ENCODE data around the gene SLC6A12.

The SLC6A12 gene

GRCh38 chr12:177336-177979, 36.5 kb downstream of the SLC6A12 start:
- H3K4me3 Mint-ChIP-seq = no peak overlapping the region
- peaks cover 44% of the 10 kb centered on the region for H3K27me3 Mint-ChIP-seq
- no peaks in the 10 kb centered on the region for H3K9me3 Mint-ChIP-seq
- H3K27ac Mint-ChIP-seq (ENCODE audit: low read depth) = no peak overlapping the region
- ATAC-seq (replicated peaks; ENCODE audit: extremely low read depth, poor library complexity, severe bottlenecking) = no peak
- peaks cover 8% of the 10 kb centered on the region for H3K4me1 Mint-ChIP-seq
- peaks cover 2% of the 10 kb centered on the region for H3K36me3 Mint-ChIP-seq (ENCODE audit: insufficient read depth)
- no peak for DNase-seq (ENCODE audit: low spot score in 2 of 2)

GRCh38 chr12:176321-177181, 37.4 kb downstream of the SLC6A12 start:
- no peak overlapping the region for H3K27ac Mint-ChIP-seq (ENCODE audit: low read depth)
- no peak overlapping the region for H3K4me3 Mint-ChIP-seq
- peaks cover 8% of the 10 kb centered on the region for H3K4me1 Mint-ChIP-seq
- peaks cover 53% of the 10 kb centered on the region for H3K27me3 Mint-ChIP-seq
- peaks cover 2% of the 10 kb centered on the region for H3K36me3 Mint-ChIP-seq (ENCODE audit: insufficient read depth)
- DNase-seq (ENCODE audit: low spot score in 2 of 2) (no peak), ATAC-seq (replicated peaks; ENCODE audit: extremely low read depth, poor library complexity, severe bottlenecking) (no peak)
- no peaks in the 10 kb centered on the region for H3K9me3 Mint-ChIP-seq

DNA sequence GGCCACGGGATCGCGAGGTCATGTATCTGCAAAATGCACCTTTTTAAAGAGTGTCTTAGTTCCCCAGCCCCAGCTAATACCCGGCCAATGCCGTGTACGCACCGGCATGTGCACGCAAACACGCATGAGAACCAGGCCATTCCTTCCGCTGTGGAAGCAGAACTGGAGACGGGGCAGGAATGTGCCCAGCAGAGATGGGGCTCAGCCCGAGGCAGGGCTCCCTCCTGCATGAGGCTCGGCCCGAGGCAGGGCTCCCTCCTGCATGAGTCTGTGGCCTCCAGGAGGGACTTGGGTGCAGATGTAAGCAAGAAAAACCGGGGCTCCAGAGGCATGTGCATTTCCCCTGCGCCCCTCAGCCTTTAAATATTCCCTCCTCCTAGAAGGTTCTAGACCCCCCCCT, 38.2 kb downstream of the SLC6A12 start:
- ATAC-seq (replicated peaks; ENCODE audit: extremely low read depth, poor library complexity, severe bottlenecking) = no peak
- Mint-ChIP-seq H3K27me3 (peaks cover 61% of the 10 kb centered on the region), H3K9me3 (no peaks in the 10 kb centered on the region), H3K36me3 (ENCODE audit: insufficient read depth) (peaks cover 2% of the 10 kb centered on the region), H3K4me1 (peaks cover 8% of the 10 kb centered on the region), H3K4me3 (no peak overlapping the region), H3K27ac (ENCODE audit: low read depth) (no peak overlapping the region)
- no peak for DNase-seq (ENCODE audit: low spot score in 2 of 2)

DNA sequence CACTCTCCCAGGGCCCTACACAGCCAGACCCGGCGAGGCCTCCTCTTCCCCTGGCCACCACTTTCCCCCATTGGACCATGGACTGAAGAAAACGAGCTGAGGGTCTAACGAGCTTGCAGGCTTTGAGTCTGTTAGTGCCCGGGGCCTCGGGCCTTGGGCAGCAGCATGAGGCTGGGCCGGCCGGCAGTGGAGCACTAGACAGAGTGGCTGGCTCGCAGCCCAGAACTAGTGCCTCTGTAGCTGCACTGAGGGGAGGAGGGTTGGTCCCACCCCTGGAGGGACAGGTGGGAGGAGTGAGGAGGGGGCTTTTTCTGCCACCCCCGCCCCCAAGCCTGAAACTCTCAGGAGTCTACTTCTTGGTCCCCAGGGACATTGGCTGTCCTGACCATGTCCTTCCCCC, 38.7 kb downstream of the SLC6A12 start:
- ATAC-seq (replicated peaks; ENCODE audit: extremely low read depth, poor library complexity, severe bottlenecking) (no peak), DNase-seq (ENCODE audit: low spot score in 2 of 2) (no peak)
- peaks cover 2% of the 10 kb centered on the region for H3K36me3 Mint-ChIP-seq (ENCODE audit: insufficient read depth)
- H3K27me3 Mint-ChIP-seq = peaks cover 65% of the 10 kb centered on the region
- peaks cover 5% of the 10 kb centered on the region for H3K4me1 Mint-ChIP-seq
- no peak overlapping the region for H3K27ac Mint-ChIP-seq (ENCODE audit: low read depth)
- no peak overlapping the region for H3K4me3 Mint-ChIP-seq
- H3K9me3 Mint-ChIP-seq = no peaks in the 10 kb centered on the region

DNA sequence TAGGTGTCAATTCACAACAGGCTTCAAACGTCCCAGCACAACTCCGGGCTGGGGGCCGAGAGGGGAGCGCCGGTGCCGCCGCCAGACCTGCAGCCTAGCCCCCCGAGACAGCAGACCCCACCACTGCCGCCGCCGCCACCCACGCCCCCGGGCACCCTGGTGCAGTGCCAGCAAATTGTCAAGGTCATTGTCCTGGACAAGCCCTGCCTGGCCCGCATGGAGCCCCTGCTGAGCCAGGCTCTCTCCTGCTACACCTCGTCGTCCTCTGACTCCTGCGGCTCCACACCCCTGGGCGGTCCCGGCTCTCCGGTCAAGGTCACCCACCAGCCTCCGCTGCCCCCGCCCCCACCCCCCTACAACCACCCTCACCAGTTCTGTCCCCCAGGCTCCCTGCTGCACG, 39.4 kb downstream of the SLC6A12 start:
- Mint-ChIP-seq H3K36me3 (ENCODE audit: insufficient read depth) (peaks cover 2% of the 10 kb centered on the region), H3K27me3 (peaks cover 72% of the 10 kb centered on the region), H3K4me1 (peaks cover 4% of the 10 kb centered on the region), H3K27ac (ENCODE audit: low read depth) (no peak overlapping the region), H3K4me3 (no peak overlapping the region), H3K9me3 (no peaks in the 10 kb centered on the region)
- no peak for DNase-seq (ENCODE audit: low spot score in 2 of 2)
- ATAC-seq (replicated peaks; ENCODE audit: extremely low read depth, poor library complexity, severe bottlenecking) = no peak

DNA sequence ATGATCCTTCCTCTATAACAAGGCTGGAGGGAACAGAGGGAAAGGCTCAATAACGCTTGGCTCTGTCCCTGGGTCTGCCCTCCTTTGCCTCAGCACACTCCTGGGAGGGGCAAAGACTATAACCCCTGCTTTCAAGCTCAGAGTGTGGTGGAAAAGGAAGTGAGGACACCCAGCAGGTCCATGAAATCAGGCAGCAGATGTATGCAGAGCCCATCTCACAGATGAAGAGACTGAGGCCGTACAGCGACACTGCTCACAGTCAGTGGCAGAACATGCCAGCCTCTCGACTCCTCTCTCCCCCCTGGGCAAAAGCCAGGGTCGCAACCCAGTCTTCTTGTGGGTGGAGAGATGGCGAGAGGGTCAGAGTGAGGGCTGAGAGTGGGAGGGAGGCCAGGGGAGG, 39.8 kb downstream of the SLC6A12 start:
- Mint-ChIP-seq H3K4me3 (no peak overlapping the region), H3K36me3 (ENCODE audit: insufficient read depth) (peaks cover 2% of the 10 kb centered on the region), H3K27ac (ENCODE audit: low read depth) (no peak overlapping the region), H3K9me3 (no peaks in the 10 kb centered on the region), H3K4me1 (peaks cover 8% of the 10 kb centered on the region), H3K27me3 (peaks cover 76% of the 10 kb centered on the region)
- no peak for ATAC-seq (replicated peaks; ENCODE audit: extremely low read depth, poor library complexity, severe bottlenecking)
- no peak for DNase-seq (ENCODE audit: low spot score in 2 of 2)

- DNase-seq (ENCODE audit: low spot score in 2 of 2) (no peak), ATAC-seq (replicated peaks; ENCODE audit: extremely low read depth, poor library complexity, severe bottlenecking) (no peak)
- no peak overlapping the region for H3K27ac Mint-ChIP-seq (ENCODE audit: low read depth)
- no peaks in the 10 kb centered on the region for H3K9me3 Mint-ChIP-seq
- no peak overlapping the region for H3K4me3 Mint-ChIP-seq
- peaks cover 2% of the 10 kb centered on the region for H3K36me3 Mint-ChIP-seq (ENCODE audit: insufficient read depth)
- H3K4me1 Mint-ChIP-seq = peaks cover 8% of the 10 kb centered on the region
- peaks cover 75% of the 10 kb centered on the region for H3K27me3 Mint-ChIP-seq
Measured at GRCh38 chr12:172732-173161, 41.2 kb downstream of the SLC6A12 start.

DNA sequence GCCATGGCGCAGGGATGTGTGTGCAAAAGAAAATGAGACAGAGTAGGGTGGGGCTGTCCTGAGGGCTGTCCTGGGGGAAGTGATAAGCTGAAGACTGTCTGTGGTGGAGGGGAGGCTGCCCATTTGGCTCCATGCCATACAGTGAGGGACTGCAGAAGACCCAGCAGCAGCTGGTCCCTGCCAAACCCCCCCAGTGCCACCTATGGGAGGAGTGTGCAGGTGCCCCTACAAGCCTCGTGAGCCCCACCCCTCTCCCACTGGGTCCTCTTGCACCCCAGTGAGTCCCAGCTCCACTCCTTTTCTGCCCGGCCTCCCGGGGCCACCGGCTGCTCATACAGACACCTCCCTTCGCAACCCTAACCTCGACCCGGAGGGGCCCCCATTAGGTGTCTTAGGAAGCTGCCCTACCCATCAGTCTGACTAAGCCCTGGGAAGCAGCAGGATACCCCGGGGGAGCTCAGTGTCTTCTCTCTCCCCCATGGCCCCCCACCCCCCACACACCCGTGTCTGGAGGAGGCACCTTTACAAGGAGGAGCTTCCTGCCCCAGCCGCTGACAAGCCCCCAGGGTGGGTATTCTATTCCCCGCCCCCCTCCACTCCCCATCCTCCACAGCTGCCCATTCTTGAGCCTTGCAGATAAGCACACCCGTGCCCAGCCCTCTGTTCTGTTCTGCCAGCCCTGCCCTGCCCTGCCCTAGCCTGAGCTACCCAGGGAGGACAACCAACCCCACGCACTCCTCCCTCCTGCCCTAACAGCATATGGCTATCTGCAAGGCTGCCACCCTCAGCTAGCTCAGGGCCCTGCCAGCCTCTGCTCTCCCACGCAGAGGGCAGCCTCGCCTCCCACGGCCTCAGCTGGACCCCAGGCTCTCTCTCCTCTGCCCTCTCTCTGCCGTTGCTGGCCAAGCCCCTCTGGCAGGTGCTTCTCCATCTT, 41.9 kb downstream of the SLC6A12 start:
- Mint-ChIP-seq H3K9me3 (no peaks in the 10 kb centered on the region), H3K4me1 (peaks cover 8% of the 10 kb centered on the region), H3K27ac (ENCODE audit: low read depth) (no peak overlapping the region), H3K27me3 (peaks cover 79% of the 10 kb centered on the region), H3K36me3 (ENCODE audit: insufficient read depth) (peaks cover 2% of the 10 kb centered on the region), H3K4me3 (no peak overlapping the region)
- DNase-seq (ENCODE audit: low spot score in 2 of 2) (no peak), ATAC-seq (replicated peaks; ENCODE audit: extremely low read depth, poor library complexity, severe bottlenecking) (no peak)

DNA sequence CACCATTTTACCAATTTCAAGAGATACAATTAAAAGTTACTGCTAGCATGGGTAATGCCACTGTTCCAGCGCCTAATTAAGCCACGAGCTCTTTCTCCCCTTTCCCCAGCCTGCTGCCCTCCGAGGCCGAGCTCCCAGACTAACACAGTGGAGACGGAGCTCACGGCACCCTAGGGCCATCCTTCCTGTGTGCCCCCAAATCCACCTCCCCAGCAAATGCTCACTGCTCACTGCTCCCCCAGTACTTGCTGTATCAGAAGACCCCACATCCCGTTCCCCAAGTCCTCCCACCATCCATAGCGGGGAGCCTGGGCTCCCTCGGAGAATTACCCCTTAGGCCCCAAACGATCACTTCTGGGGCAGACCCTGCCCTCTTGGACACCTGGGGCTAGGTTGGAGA, 42.7 kb downstream of the SLC6A12 start:
- Mint-ChIP-seq H3K9me3 (no peaks in the 10 kb centered on the region), H3K36me3 (ENCODE audit: insufficient read depth) (peaks cover 2% of the 10 kb centered on the region), H3K4me1 (peaks cover 8% of the 10 kb centered on the region), H3K27ac (ENCODE audit: low read depth) (no peak overlapping the region), H3K4me3 (no peak overlapping the region), H3K27me3 (peaks cover 86% of the 10 kb centered on the region)
- ATAC-seq (replicated peaks; ENCODE audit: extremely low read depth, poor library complexity, severe bottlenecking) (no peak), DNase-seq (ENCODE audit: low spot score in 2 of 2) (no peak)

DNA sequence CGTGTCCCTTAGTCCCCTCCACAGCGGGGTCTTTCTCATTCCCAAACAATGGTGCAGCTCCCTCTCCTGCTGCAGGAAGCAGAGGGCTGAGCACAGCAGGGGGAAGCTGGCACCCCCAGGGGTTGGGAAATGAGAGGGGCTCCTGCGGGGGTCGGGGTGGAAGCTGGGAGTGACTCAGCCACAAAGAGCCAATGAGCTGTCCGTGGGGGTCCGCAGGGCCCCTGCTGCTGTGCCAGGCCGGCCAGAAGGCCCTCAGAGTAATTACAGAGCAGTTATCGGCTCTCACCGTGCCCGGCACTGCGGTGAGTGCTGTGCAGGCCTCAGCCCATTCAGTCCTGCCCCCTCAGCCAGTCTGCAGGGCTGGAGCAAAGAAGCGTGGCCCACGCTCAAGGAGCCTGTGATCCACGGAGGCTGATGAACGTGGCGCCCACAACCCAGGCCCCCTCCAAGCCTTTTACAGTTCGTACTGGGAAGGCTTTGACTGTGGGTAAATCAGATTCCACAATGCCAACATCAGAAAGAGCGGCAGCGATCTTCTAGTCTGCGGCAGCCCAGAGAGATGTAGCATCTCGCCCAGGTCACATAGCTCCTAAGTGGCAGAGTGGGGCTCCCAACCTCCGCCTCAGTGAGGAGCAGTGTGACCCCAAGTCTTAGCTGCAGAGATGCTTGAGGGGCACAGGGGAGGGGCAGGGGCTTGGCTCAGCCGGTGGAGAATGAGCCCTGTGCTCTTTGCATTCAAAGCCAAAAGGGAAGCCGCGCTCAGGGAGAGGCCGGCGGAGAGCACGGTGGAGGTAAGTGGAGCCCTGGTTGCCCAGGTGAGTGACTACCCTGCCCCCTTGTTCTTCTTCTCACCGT, 43.4 kb downstream of the SLC6A12 start:
- no peaks in the 10 kb centered on the region for H3K36me3 Mint-ChIP-seq (ENCODE audit: insufficient read depth)
- H3K4me1 Mint-ChIP-seq = peaks cover 8% of the 10 kb centered on the region
- no peak for DNase-seq (ENCODE audit: low spot score in 2 of 2)
- no peak for ATAC-seq (replicated peaks; ENCODE audit: extremely low read depth, poor library complexity, severe bottlenecking)
- peaks cover 92% of the 10 kb centered on the region for H3K27me3 Mint-ChIP-seq
- no peak overlapping the region for H3K4me3 Mint-ChIP-seq
- no peaks in the 10 kb centered on the region for H3K9me3 Mint-ChIP-seq
- no peak overlapping the region for H3K27ac Mint-ChIP-seq (ENCODE audit: low read depth)

DNA sequence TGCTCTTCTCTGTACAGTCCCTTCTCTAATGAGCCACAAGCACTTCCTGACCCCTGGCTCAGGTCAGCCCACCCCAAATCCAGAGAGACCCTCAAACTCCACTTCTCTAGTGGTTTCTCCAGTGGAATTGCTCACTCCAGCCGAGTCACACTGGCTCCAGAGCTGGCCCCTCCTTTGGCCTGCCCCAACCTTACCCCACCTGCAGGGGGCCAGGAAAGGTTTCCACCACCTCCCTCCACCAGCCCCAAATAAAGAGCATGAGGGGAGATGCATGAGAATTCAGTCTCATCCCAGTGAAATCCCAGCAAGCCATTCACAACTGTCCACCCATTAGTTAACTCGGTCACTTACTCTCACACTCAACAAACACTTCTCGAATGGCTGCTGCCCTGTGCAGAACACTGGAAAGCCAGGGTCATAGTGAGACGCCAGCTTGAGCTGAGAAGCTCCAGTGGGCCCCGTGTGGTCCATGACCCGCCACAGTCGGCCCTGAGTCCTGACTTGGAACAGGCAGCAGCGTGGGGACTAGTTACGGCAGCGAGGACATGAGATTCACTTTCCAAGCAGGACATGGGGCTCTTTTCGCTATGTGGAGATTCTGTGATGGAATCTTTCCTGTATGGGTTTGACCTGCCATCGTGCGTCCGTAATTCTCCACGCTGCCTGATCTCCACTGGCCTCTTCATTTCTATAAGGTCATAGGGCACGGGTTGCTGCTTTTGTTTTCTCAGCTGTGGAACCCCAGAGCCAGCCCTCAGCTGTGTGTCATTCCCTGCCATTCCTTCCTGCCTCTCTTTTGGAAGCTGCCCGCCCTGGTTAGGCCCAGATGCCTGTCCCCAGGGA, 44.2 kb downstream of the SLC6A12 start:
- ATAC-seq (replicated peaks; ENCODE audit: extremely low read depth, poor library complexity, severe bottlenecking) (no peak), DNase-seq (ENCODE audit: low spot score in 2 of 2) (no peak)
- H3K4me3 Mint-ChIP-seq = no peak overlapping the region
- H3K36me3 Mint-ChIP-seq (ENCODE audit: insufficient read depth) = no peaks in the 10 kb centered on the region
- no peaks in the 10 kb centered on the region for H3K9me3 Mint-ChIP-seq
- H3K27me3 Mint-ChIP-seq = peaks cover 88% of the 10 kb centered on the region
- H3K27ac Mint-ChIP-seq (ENCODE audit: low read depth) = no peak overlapping the region
- peaks cover 11% of the 10 kb centered on the region for H3K4me1 Mint-ChIP-seq

All from central memory CD8-positive, alpha-beta T cell (primary cell).